Measurements from ENCODE around the gene HSD17B14.
A peak's percentile ranks its signal among the peaks of the same experiment; 100 is the strongest.

Gene HSD17B14

GRCh38 chr19:48826606-48827020 lies 9.7 kb downstream of the HSD17B14 start:
- DNase-seq (ENCODE audit: low spot score) = no peak

- DNase-seq (ENCODE audit: low spot score) = no peak
Measured at GRCh38 chr19:48822514-48822913, 13.8 kb downstream of the HSD17B14 start.

GRCh38 chr19:48821633-48822032 lies 14.7 kb downstream of the HSD17B14 start:
- no peak for DNase-seq (ENCODE audit: low spot score)

- DNase-seq (ENCODE audit: low spot score) = no peak
Measured at GRCh38 chr19:48819366-48819816, 16.9 kb downstream of the HSD17B14 start.

- no peak for DNase-seq (ENCODE audit: low spot score)
Measured at GRCh38 chr19:48818234-48818820, 18.0 kb downstream of the HSD17B14 start.

- no peak for DNase-seq (ENCODE audit: low spot score)
Measured at GRCh38 chr19:48817585-48818124, 18.6 kb downstream of the HSD17B14 start.

- DNase-seq (ENCODE audit: low spot score) = peak; percentile 71
Measured at GRCh38 chr19:48815870-48816501, 20.3 kb downstream of the HSD17B14 start.

GRCh38 chr19:48814895-48815294 lies 21.4 kb downstream of the HSD17B14 start:
- DNase-seq (ENCODE audit: low spot score) = no peak

- peak; percentile 59 for DNase-seq (ENCODE audit: low spot score)
Measured at GRCh38 chr19:48813123-48813913, 23.0 kb downstream of the HSD17B14 start.

GRCh38 chr19:48812094-48812929 lies 24.0 kb downstream of the HSD17B14 start:
- peak; percentile 95 for DNase-seq (ENCODE audit: low spot score)

GRCh38 chr19:48810151-48810550 lies 26.1 kb downstream of the HSD17B14 start:
- no peak for DNase-seq (ENCODE audit: low spot score)

- no peak for DNase-seq (ENCODE audit: low spot score)
Measured at GRCh38 chr19:48807590-48808308, 28.5 kb downstream of the HSD17B14 start.

- peak; percentile 88 for DNase-seq (ENCODE audit: low spot score)
Measured at GRCh38 chr19:48806818-48807589, 29.3 kb downstream of the HSD17B14 start.

GRCh38 chr19:48806518-48806817 lies 29.8 kb downstream of the HSD17B14 start:
- DNase-seq (ENCODE audit: low spot score) = no peak

GRCh38 chr19:48805452-48805851 lies 30.8 kb downstream of the HSD17B14 start:
- no peak for DNase-seq (ENCODE audit: low spot score)

GRCh38 chr19:48804496-48804895 lies 31.8 kb downstream of the HSD17B14 start:
- DNase-seq (ENCODE audit: low spot score) = no peak

- no peak for DNase-seq (ENCODE audit: low spot score)
Measured at GRCh38 chr19:48802623-48803022, 33.7 kb downstream of the HSD17B14 start.

GRCh38 chr19:48799358-48800300 lies 36.7 kb downstream of the HSD17B14 start:
- no peak for DNase-seq (ENCODE audit: low spot score)

- no peak for DNase-seq (ENCODE audit: low spot score)
Measured at GRCh38 chr19:48798937-48799336, 37.4 kb downstream of the HSD17B14 start.

All from HuH-7 (cell line).